PC-3 (cell line): ENCODE measurements around the gene NKX6-2. TPM values are rescaled to one million over a fixed set of nuclear protein-coding genes. Genes with fewer than 3 reads are reported as not detected.

Experiments
- ATAC-seq: fragments of 200-7000 bp; cut with Tn5 transposase; 2 replicates; pipeline ENCODE4 v1.9.1; 2020; ENCODE audit warnings: mild to moderate bottlenecking, moderate library complexity
- BruUV-seq: library from RNA; stranded (reverse); fragments of 400-500 nt; replicated peaks from 2 replicates; lab custom pipeline; 2021; lab: Mats Ljungman, UMichigan
- CTCF ChIA-PET: fragments of 300-600 bp; sonication (Branson Sonifier 250); formaldehyde crosslinking; loops from one replicate; lab custom pipeline; 2022; ENCODE audit warnings: antibody characterized with exemption; lab: Charles Lee
- POLR2A ChIA-PET: fragments of 300-600 bp; sonication (Branson Sonifier 250); formaldehyde crosslinking; loops from one replicate; lab custom pipeline; 2022; ENCODE audit warnings: antibody characterized with exemption; ENCODE audit not compliant: unreplicated experiment; lab: Charles Lee
- DNase-seq: peaks from one replicate; pipeline ENCODE4 v3.0.0-alpha.2; 2015
- H2AFZ ChIP-seq: fragments of 300-600 bp; sonication (generic); 2 replicates; pipeline ENCODE4 v1.6.0; 2016; ENCODE audit warnings: antibody characterized with exemption, low read length
- H3F3A ChIP-seq: fragments of 300-600 bp; sonication (generic); one replicate; pipeline ENCODE4 v1.6.0; 2017; ENCODE audit warnings: antibody characterized with exemption, low read length, control low read depth, mild to moderate bottlenecking; ENCODE audit not compliant: unreplicated experiment
- H3K27ac ChIP-seq: fragments of 300-600 bp; sonication (generic); 2 replicates; pipeline ENCODE4 v1.5.1; 2016; ENCODE audit warnings: mild to moderate bottlenecking, low read length
- H3K27me3 ChIP-seq: fragments of 300-600 bp; sonication (generic); 2 replicates; pipeline ENCODE4 v1.6.1; 2016; ENCODE audit warnings: low read length, mixed read lengths
- H3K36me3 ChIP-seq: fragments of 300-600 bp; sonication (generic); 2 replicates; pipeline ENCODE4 v1.6.1; 2016; ENCODE audit warnings: low read depth, mixed run types, low read length, mixed read lengths
- H3K4me1 ChIP-seq: fragments of 300-600 bp; sonication (generic); 2 replicates; pipeline ENCODE4 v1.5.1; 2016; ENCODE audit warnings: low read length; ENCODE audit not compliant: insufficient read depth
- H3K4me2 ChIP-seq: fragments of 300-600 bp; sonication (generic); 2 replicates; pipeline ENCODE4 v1.6.0; 2016; ENCODE audit warnings: low read length
- H3K4me3 ChIP-seq: fragments of 300-600 bp; sonication (generic); 2 replicates; pipeline ENCODE4 v1.5.1; 2016; ENCODE audit warnings: mild to moderate bottlenecking, low read length, mixed read lengths
- H3K79me2 ChIP-seq: fragments of 300-600 bp; sonication (generic); 2 replicates; pipeline ENCODE4 v1.6.1; 2017; ENCODE audit warnings: low read length, mixed read lengths
- H3K9ac ChIP-seq: fragments of 300-600 bp; sonication (generic); 2 replicates; pipeline ENCODE4 v1.6.0; 2016; ENCODE audit warnings: mild to moderate bottlenecking, low read length
- H3K9me2 ChIP-seq: fragments of 300-600 bp; sonication (generic); replicated peaks from 2 replicates; pipeline ENCODE4 v1.6.1; 2016; ENCODE audit warnings: mixed run types, low read length, mixed read lengths
- H3K9me3 ChIP-seq: fragments of 300-600 bp; sonication (generic); 2 replicates; pipeline ENCODE4 v1.6.1; 2016; ENCODE audit warnings: low read length, mixed read lengths
- H4K20me1 ChIP-seq: fragments of 300-600 bp; sonication (generic); 2 replicates; pipeline ENCODE4 v1.6.1; 2016; ENCODE audit warnings: low read length, mixed read lengths
- EZH2 ChIP-seq: fragments of 300-600 bp; sonication (generic); IDR thresholded peaks from one replicate; pipeline ENCODE4 v1.6.1; 2017; ENCODE audit warnings: antibody characterized with exemption, mild to moderate bottlenecking, low read length; ENCODE audit not compliant: unreplicated experiment
- EZH2phosphoT487 ChIP-seq: fragments of 300-600 bp; sonication (generic); IDR thresholded peaks from 2 replicates; pipeline ENCODE4 v1.6.1; 2018; ENCODE audit warnings: mild to moderate bottlenecking, antibody characterized with exemption, low read length, borderline replicate concordance
- intact Hi-C: fragments of 100-400 bp; cut with micrococcal nuclease; formaldehyde crosslinking; loops from 2 replicates; pipeline ENCODE4 v1.9.0; 2023
- total RNA-seq: library from RNA; depleted of rRNA; stranded (reverse); fragments of >200 nt; gene quantifications from 2 replicates; pipeline ENCODE4 v1.2.3, GENCODE V29; 2014
- TF ChIP-seq, protein P1 (sequence below): fragments of 300-600 bp; sonication (generic); conservative IDR thresholded peaks from 2 replicates; pipeline ENCODE4 v1.5.1; 2017; ENCODE audit warnings: antibody characterized with exemption, low read depth, mild to moderate bottlenecking, low read length

The NKX6-2 gene
- total RNA-seq, 1 experiment from 2014 or later, result not detected

DNA sequence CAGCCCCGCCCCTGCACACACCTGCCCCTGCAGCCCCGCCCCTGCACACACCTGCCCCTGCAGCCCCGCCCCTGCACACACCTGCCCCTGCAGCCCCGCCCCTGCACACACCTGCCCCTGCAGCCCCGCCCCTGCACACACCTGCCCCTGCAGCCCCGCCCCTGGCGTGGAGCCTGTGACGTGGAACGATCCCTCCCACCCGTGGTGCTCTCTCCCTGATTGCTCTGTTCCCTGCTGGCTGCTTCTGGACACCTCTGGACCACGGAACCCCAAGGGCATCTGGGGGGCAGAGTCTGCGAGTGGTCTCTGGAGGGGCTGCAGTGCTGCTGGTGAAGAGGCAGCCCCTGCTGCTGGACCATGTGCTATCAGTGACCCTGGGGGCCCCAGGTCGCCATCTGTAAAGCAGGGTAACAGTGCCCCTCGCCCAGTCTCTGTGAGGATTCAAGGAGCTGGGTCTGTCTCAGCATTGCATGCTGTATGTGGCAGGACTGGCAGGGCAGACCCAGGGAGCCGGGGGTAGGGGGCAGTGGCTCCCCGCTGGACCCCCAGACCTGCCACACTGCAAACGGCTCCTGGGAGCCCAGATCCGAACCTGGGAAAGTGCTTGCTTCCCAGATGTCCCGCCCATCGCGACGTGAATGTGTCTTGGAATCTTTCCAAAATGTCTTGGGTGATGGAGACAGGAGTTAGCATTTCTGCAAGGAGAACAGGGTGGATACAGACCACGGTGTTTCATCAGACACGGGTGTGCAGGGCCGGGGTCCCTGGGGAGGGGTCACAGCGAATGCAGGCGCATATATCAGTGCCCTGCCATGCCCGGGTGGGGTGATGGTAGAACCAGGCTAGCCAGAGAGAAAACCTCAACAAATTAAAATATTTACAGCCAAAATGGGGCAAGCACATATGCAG is 27.9 kb upstream of the NKX6-2 start:
- no peak for TF ChIP-seq EZH2
- TF ChIP-seq EZH2phosphoT487, result no peak
- TF ChIP-seq, protein P1, sequence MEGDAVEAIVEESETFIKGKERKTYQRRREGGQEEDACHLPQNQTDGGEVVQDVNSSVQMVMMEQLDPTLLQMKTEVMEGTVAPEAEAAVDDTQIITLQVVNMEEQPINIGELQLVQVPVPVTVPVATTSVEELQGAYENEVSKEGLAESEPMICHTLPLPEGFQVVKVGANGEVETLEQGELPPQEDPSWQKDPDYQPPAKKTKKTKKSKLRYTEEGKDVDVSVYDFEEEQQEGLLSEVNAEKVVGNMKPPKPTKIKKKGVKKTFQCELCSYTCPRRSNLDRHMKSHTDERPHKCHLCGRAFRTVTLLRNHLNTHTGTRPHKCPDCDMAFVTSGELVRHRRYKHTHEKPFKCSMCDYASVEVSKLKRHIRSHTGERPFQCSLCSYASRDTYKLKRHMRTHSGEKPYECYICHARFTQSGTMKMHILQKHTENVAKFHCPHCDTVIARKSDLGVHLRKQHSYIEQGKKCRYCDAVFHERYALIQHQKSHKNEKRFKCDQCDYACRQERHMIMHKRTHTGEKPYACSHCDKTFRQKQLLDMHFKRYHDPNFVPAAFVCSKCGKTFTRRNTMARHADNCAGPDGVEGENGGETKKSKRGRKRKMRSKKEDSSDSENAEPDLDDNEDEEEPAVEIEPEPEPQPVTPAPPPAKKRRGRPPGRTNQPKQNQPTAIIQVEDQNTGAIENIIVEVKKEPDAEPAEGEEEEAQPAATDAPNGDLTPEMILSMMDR, result no peak
- Histone ChIP-seq H3K4me3 (no peak overlapping the region), H3F3A (no peaks in the 10 kb centered on the region), H3K4me2 (no peak overlapping the region), H2AFZ (no peak overlapping the region), H3K4me1 (no peaks in the 10 kb centered on the region), H3K36me3 (no peaks in the 10 kb centered on the region), H3K79me2 (no peaks in the 10 kb centered on the region), H3K27ac (no peak overlapping the region), H3K9ac (no peak overlapping the region), H3K27me3 (peaks cover 21% of the 10 kb centered on the region), H3K9me2 (no peaks in the 10 kb centered on the region), H3K9me3 (no peaks in the 10 kb centered on the region), H4K20me1 (no peaks in the 10 kb centered on the region)
- ChIA-PET POLR2A (no interaction called here), CTCF (no interaction called here)
- ATAC-seq (no peak), DNase-seq (no peak)
- BruUV-seq, result no TSS peak
- intact Hi-C loops, result no loop called here

DNA sequence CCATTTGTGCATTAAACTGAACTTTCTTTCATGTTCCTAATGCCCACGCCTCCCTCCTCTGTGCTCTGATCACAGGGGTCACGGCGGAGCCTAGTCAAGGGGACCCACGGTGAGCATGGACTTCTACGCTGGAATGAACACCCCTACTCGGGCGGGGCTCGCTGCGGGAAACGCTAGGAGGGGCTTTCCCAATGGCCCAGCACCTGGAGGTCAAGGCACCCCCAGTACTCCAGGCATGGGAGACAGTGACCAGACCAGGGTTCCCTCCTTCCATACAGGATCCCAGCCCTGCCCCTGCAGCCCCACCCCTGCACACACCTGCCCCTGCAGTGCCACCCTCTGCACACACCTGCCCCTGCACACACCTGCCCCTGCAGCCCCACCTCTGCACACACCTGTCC is 27.1 kb upstream of the NKX6-2 start:
- ATAC-seq (no peak), DNase-seq (no peak)
- H3F3A ChIP-seq, result no peaks in the 10 kb centered on the region
- no peak overlapping the region for H3K27ac ChIP-seq
- H3K27me3 ChIP-seq, result peaks cover 16% of the 10 kb centered on the region
- no peak overlapping the region for H3K4me3 ChIP-seq
- H3K9ac ChIP-seq, result no peak overlapping the region
- no TSS peak for BruUV-seq
- H3K4me2 ChIP-seq, result no peak overlapping the region
- H3K36me3 ChIP-seq, result no peaks in the 10 kb centered on the region
- H3K79me2 ChIP-seq, result no peaks in the 10 kb centered on the region
- H3K9me2 ChIP-seq, result no peaks in the 10 kb centered on the region
- H4K20me1 ChIP-seq, result no peaks in the 10 kb centered on the region
- POLR2A ChIA-PET, result no interaction called here
- intact Hi-C loops, result no loop called here
- H3K4me1 ChIP-seq, result no peaks in the 10 kb centered on the region
- H3K9me3 ChIP-seq, result no peaks in the 10 kb centered on the region
- H2AFZ ChIP-seq, result no peak overlapping the region
- TF ChIP-seq EZH2phosphoT487, result no peak
- TF ChIP-seq, protein P1, result no peak
- no peak for TF ChIP-seq EZH2
- CTCF ChIA-PET, result no interaction called here

DNA sequence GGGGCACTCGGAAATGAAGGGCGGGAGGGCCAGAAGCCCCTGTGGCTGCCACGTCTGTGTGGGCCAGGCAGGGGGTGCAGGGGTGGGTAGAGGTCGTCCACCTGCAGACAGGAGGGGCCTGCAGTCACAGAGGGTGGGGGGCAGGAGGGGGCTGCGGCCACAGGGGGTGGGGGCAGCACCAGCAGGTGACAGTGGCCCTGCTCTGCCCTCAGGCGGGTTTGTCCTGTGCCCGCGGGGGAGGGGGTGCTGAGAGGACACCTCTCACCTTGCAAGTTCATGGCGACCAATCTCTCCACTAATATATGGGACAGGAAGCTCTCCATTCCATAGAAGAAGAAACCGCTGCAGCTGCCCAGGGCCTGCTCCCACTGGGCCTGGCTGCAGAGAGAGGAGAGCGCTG is 26.6 kb upstream of the NKX6-2 start:
- H3K9me3 ChIP-seq, result no peaks in the 10 kb centered on the region
- TF ChIP-seq EZH2 (no peak), EZH2phosphoT487 (no peak)
- TF ChIP-seq, protein P1, result no peak
- H3K4me2 ChIP-seq, result no peak overlapping the region
- ATAC-seq (no peak), DNase-seq (no peak)
- no peaks in the 10 kb centered on the region for H3K4me1 ChIP-seq
- POLR2A ChIA-PET, result no interaction called here
- H3K27me3 ChIP-seq, result peaks cover 11% of the 10 kb centered on the region
- CTCF ChIA-PET, result no interaction called here
- intact Hi-C loops, result no loop called here
- no peak overlapping the region for H3K4me3 ChIP-seq
- H2AFZ ChIP-seq, result no peak overlapping the region
- no peaks in the 10 kb centered on the region for H4K20me1 ChIP-seq
- H3K27ac ChIP-seq, result no peak overlapping the region
- H3K79me2 ChIP-seq, result no peaks in the 10 kb centered on the region
- no TSS peak for BruUV-seq
- H3K36me3 ChIP-seq, result no peaks in the 10 kb centered on the region
- no peak overlapping the region for H3K9ac ChIP-seq
- H3K9me2 ChIP-seq, result no peaks in the 10 kb centered on the region
- no peaks in the 10 kb centered on the region for H3F3A ChIP-seq
